Measurements from ENCODE around the gene FAM120AOS. TPM values are rescaled to one million over a fixed set of nuclear protein-coding genes. Genes with fewer than 3 reads are reported as not detected.

The FAM120AOS gene
- total RNA-seq, 1 experiment from 2014 or later = 31.2 TPM

GRCh38 chr9:93434056-93434455 lies 19.3 kb downstream of the FAM120AOS start:
- ChIA-PET RAD21 (ENCODE audit: low non-redundant PET in 1 of 2, low total read pairs in 2 of 2, uncharacterized antibody in 2 of 2, unreplicated experiment in 2 of 2) (no interaction called here), POLR2A (no interaction called here), CTCF (no interaction called here)
- no peak for DNase-seq (ENCODE audit: low read depth, low spot score)
- no TSS peak for BruUV-seq (replicated peaks)
- H3K27me3 ChIP-seq (ENCODE audit: insufficient read depth, low read length) = no peaks in the 10 kb centered on the region
- no peak for ATAC-seq
- TF ChIP-seq POLR2A (IDR thresholded peaks at IDR 0.05; ENCODE audit: borderline replicate concordance, extremely low read depth, insufficient read depth, insufficient read length) (no peak), FOSL1 (IDR thresholded peaks at IDR 0.05; ENCODE audit: low read depth) (no peak), SP1 (IDR thresholded peaks at IDR 0.05; ENCODE audit: low read depth) (no peak), SIN3A (IDR thresholded peaks at IDR 0.05; ENCODE audit: low read depth) (no peak), ZNF274 (IDR thresholded peaks at IDR 0.05; ENCODE audit: low read depth, low read length) (no peak), SRF (IDR thresholded peaks at IDR 0.05; ENCODE audit: low read depth) (no peak), REST (IDR thresholded peaks at IDR 0.05; ENCODE audit: low read depth) (no peak), CEBPB (IDR thresholded peaks at IDR 0.05; ENCODE audit: low read depth) (no peak), ATF3 (IDR thresholded peaks at IDR 0.05) (no peak), ZBTB33 (IDR thresholded peaks at IDR 0.05; ENCODE audit: extremely low read depth, insufficient replicate concordance, low read length) (no peak), EGR1 (IDR thresholded peaks at IDR 0.05; ENCODE audit: low read depth) (no peak), CTCF (IDR thresholded peaks at IDR 0.05 in 2 of 3, conservative IDR thresholded peaks at IDR 0.05 in 1 of 3; ENCODE audit: borderline replicate concordance in 1 of 3, insufficient read depth in 1 of 3, low read depth in 2 of 3, low read length in 2 of 3) (no peak), MAX (IDR thresholded peaks at IDR 0.05) (no peak), POLR2AphosphoS5 (IDR thresholded peaks at IDR 0.05; ENCODE audit: low read depth, low read length) (no peak), ELF1 (IDR thresholded peaks at IDR 0.05; ENCODE audit: borderline replicate concordance, low read depth) (no peak), CBX3 (IDR thresholded peaks at IDR 0.05; ENCODE audit: low read depth) (no peak), RAD21 (IDR thresholded peaks at IDR 0.05; ENCODE audit: low read depth) (no peak), JUND (IDR thresholded peaks at IDR 0.05) (no peak), YY1 (IDR thresholded peaks at IDR 0.05; ENCODE audit: extremely low read depth, insufficient replicate concordance, low read depth, low read length) (no peak)
- no peak overlapping the region for H2AFZ ChIP-seq (ENCODE audit: low read depth, low read length, poor library complexity, severe bottlenecking)
- H3K9ac ChIP-seq (ENCODE audit: low read length) = no peak overlapping the region
- no peak overlapping the region for H3K4me3 ChIP-seq (replicated peaks in 1 of 2; ENCODE audit: low read depth in 1 of 2, low read length in 2 of 2)
- no peaks in the 10 kb centered on the region for H3K9me2 ChIP-seq (ENCODE audit: insufficient read depth)
- no peaks in the 10 kb centered on the region for H3K4me1 ChIP-seq (ENCODE audit: control insufficient read depth in 1 of 2, insufficient read depth in 2 of 2, low read length in 2 of 2)
- no peak overlapping the region for H3K4me2 ChIP-seq (ENCODE audit: low read length)
- no peak overlapping the region for H3K27ac ChIP-seq (ENCODE audit: low read depth, low read length)
- H3K36me3 ChIP-seq (ENCODE audit: control insufficient read depth in 1 of 2, insufficient read depth in 2 of 2, low read length in 2 of 2) = no peaks in the 10 kb centered on the region
- no peaks in the 10 kb centered on the region for H3K79me2 ChIP-seq (ENCODE audit: insufficient read depth, low read length)
- H3K9me3 ChIP-seq (ENCODE audit: control insufficient read depth in 1 of 2, insufficient read depth in 1 of 2, low read depth in 1 of 2, low read length in 2 of 2) = no peaks in the 10 kb centered on the region
- intact Hi-C loops (cut with micrococcal nuclease) = no loop called here
- no peaks in the 10 kb centered on the region for H4K20me1 ChIP-seq (ENCODE audit: insufficient read depth)

Data from HCT116 (cell line).